A549 treated with AZD9567 at 1 μM for 4 hours (cell line): ENCODE measurements around the gene TSC2. TPM values are rescaled to one million over a fixed set of nuclear protein-coding genes. Genes with fewer than 3 reads are reported as not detected.

Source experiments
- total RNA-seq: library from RNA; stranded (reverse); fragments of 200-300 nt; extraction: Qiagen RNA extraction; gene quantifications from 5 replicates; pipeline ENCODE4 v1.2.3, GENCODE V29; 2022; ENCODE audit not compliant: insufficient read depth

The TSC2 gene
- total RNA-seq = 39.4 to 48.8 TPM (median 41.7 TPM) in 5 replicates

GRCh38 chr16:2047330-2048115 is at the start of gene TSC2, which contains the start of gene NTHL1:
Gene TSC2, plus strand, starts transcription at chr16:2047985. Its CDS starts 631 bp downstream, at chr16:2048616.
Gene NTHL1, minus strand, starts transcription at chr16:2047834. Its CDS starts 11 bp downstream, at chr16:2047823.

GRCh38 chr16:2009791-2010510 is 37.8 kb upstream of the TSC2 start, which contains the start of gene ZNF598:
Gene ZNF598, minus strand, starts transcription at chr16:2009821.

GRCh38 chr16:2019518-2019920 is 28.3 kb upstream of the TSC2 start, which contains the start of gene NPW:
Gene NPW, plus strand, starts transcription at chr16:2019785.

GRCh38 chr16:2026461-2027023 is 21.2 kb upstream of the TSC2 start, which contains the start of gene NHERF2:
Gene NHERF2, plus strand, starts transcription at chr16:2026902. Its CDS starts 104 bp downstream, at chr16:2027006.

GRCh38 chr16:2135770-2136490 is 88.1 kb downstream of the TSC2 start, which contains the start of gene PKD1:
Gene PKD1, minus strand, starts transcription at chr16:2135898. Its CDS starts 209 bp downstream, at chr16:2135689.

Other genes starting within 250 kb of the TSC2 start
- gene HAGH, start 221.2 kb upstream of the TSC2 start, total RNA-seq = 64.2 to 78.9 TPM (median 76.2 TPM) in 5 replicates
- 45.9 to 58.9 TPM (median 47.9 TPM) in 5 replicates for gene FAHD1, start 220.8 kb upstream of the TSC2 start, total RNA-seq
- 0.96 to 1.3 TPM (median 0.99 TPM) in 4 of 5 replicates, not detected in the other for gene MEIOB, start 175.8 kb upstream of the TSC2 start, total RNA-seq
- 1.8 to 1.9 TPM (median 1.9 TPM) in 4 of 5 replicates, not detected in the other for gene HS3ST6, start 129.6 kb upstream of the TSC2 start, total RNA-seq
- gene MSRB1, start 104.8 kb upstream of the TSC2 start, total RNA-seq = 25.4 to 35.1 TPM (median 34.9 TPM) in 5 replicates
- 0.08 to 0.15 TPM in 2 of 5 replicates, not detected in the others for gene RPL3L, start 93.3 kb upstream of the TSC2 start, total RNA-seq
- 238 to 284 TPM (median 251 TPM) in 5 replicates for gene NDUFB10, start 88.4 kb upstream of the TSC2 start, total RNA-seq
- gene RPS2, start 83.2 kb upstream of the TSC2 start, total RNA-seq = 3,446 to 5,640 TPM (median 5,518 TPM) in 5 replicates
- 0.11 TPM in 1 of 5 replicates, not detected in the others for gene RNF151, start 81.1 kb upstream of the TSC2 start, total RNA-seq
- 31.4 to 44.1 TPM (median 40.6 TPM) in 5 replicates for gene TBL3, start 75.9 kb upstream of the TSC2 start, total RNA-seq
- 0.22 to 4.7 TPM (median 0.30 TPM) in 5 replicates for gene NOXO1, start 66.5 kb upstream of the TSC2 start, total RNA-seq
- gene GFER, start 63.8 kb upstream of the TSC2 start, total RNA-seq = 23.1 to 43.3 TPM (median 40.1 TPM) in 5 replicates
- gene SYNGR3, start 58.0 kb upstream of the TSC2 start, total RNA-seq = 3.9 to 8.9 TPM (median 7.8 TPM) in 5 replicates
- 51.5 to 66.8 TPM (median 63.1 TPM) in 5 replicates for gene ZNF598, start 38.2 kb upstream of the TSC2 start, total RNA-seq
- gene NPW, start 28.2 kb upstream of the TSC2 start, total RNA-seq = 0.59 to 1.9 TPM (median 1.3 TPM) in 4 of 5 replicates, not detected in the other
- 40.0 to 57.0 TPM (median 55.2 TPM) in 5 replicates for gene NHERF2, start 21.1 kb upstream of the TSC2 start, total RNA-seq
- 24.3 to 47.2 TPM (median 44.1 TPM) in 5 replicates for gene NTHL1, start 151 bp upstream of the TSC2 start, total RNA-seq
- 20.8 to 62.8 TPM (median 57.0 TPM) in 5 replicates for gene PKD1, start 87.9 kb downstream of the TSC2 start, total RNA-seq
- gene RAB26, start 100.6 kb downstream of the TSC2 start, total RNA-seq = 3.1 to 11.1 TPM (median 3.8 TPM) in 5 replicates
- 40.5 to 58.1 TPM (median 52.2 TPM) in 5 replicates for gene TRAF7, start 107.8 kb downstream of the TSC2 start, total RNA-seq
- gene CASKIN1, start 148.6 kb downstream of the TSC2 start, total RNA-seq = 0.51 to 1.3 TPM (median 1.0 TPM) in 5 replicates
- gene MLST8, start 157.5 kb downstream of the TSC2 start, total RNA-seq = 37.8 to 54.5 TPM (median 49.8 TPM) in 5 replicates
- 5.1 to 6.7 TPM (median 5.5 TPM) in 5 replicates for gene BRICD5, start 162.9 kb downstream of the TSC2 start, total RNA-seq
- 19.4 to 35.2 TPM (median 33.3 TPM) in 5 replicates for gene PGP, start 166.9 kb downstream of the TSC2 start, total RNA-seq
- 18.3 to 29.3 TPM (median 28.6 TPM) in 5 replicates for gene E4F1, start 175.6 kb downstream of the TSC2 start, total RNA-seq
- gene DNASE1L2, start 188.5 kb downstream of the TSC2 start, total RNA-seq = 1.5 to 1.8 TPM (median 1.7 TPM) in 4 of 5 replicates, not detected in the other
- gene ECI1, start 203.6 kb downstream of the TSC2 start, total RNA-seq = 57.1 to 95.2 TPM (median 91.7 TPM) in 5 replicates
- gene RNPS1, start 220.1 kb downstream of the TSC2 start, total RNA-seq = 262 to 276 TPM (median 270 TPM) in 5 replicates